Neural cell (in vitro differentiated cells): ENCODE measurements around the gene SSR2. TPM values are rescaled to one million over a fixed set of nuclear protein-coding genes. Genes with fewer than 3 reads are reported as not detected.

Source experiments
- H2AFZ ChIP-seq: fragments of 200-600, 300-800 bp; sonication (generic), shearing (Covaris generic); 2 replicates; pipeline ENCODE4 v1.6.0; 2014; ENCODE audit warnings: low read depth, mild to moderate bottlenecking, antibody characterized with exemption, low read length, moderate library complexity
- H3F3A ChIP-seq: fragments of 200-600 bp; shearing (Covaris generic); 2 replicates; pipeline ENCODE4 v1.6.1; 2016; ENCODE audit warnings: mild to moderate bottlenecking, moderate library complexity, mixed read lengths, antibody characterized with exemption, low read length; ENCODE audit not compliant: insufficient read depth, poor library complexity, severe bottlenecking
- H3K27ac ChIP-seq: fragments of 200-600, 300-800 bp; sonication (generic), shearing (Covaris generic); 2 replicates; pipeline ENCODE4 v1.5.1; 2014; ENCODE audit warnings: mild to moderate bottlenecking, low read length, moderate library complexity
- H3K27me3 ChIP-seq: fragments of 300-800, 200-600 bp; sonication (generic), shearing (Covaris generic); 2 replicates; pipeline ENCODE4 v1.6.0; 2014; ENCODE audit warnings: mild to moderate bottlenecking, low read depth, low read length, moderate library complexity; ENCODE audit not compliant: insufficient read depth
- H3K36me3 ChIP-seq: fragments of 300-800, 200-600 bp; sonication (generic), shearing (Covaris generic); 2 replicates; pipeline ENCODE4 v1.5.1; 2014; ENCODE audit warnings: mild to moderate bottlenecking, antibody characterized with exemption, low read length, moderate library complexity; ENCODE audit not compliant: insufficient read depth
- H3K4me2 ChIP-seq: fragments of 300-800, 200-600 bp; sonication (generic), shearing (Covaris generic); 2 replicates; pipeline ENCODE4 v1.6.0; 2014; ENCODE audit warnings: mild to moderate bottlenecking, low read length
- H3K4me3 ChIP-seq: fragments of 300-800, 200-600 bp; sonication (generic), shearing (Covaris generic); 2 replicates; pipeline ENCODE4 v1.5.1; 2014; ENCODE audit warnings: mild to moderate bottlenecking, low read length, moderate library complexity
- H3K79me2 ChIP-seq: fragments of 200-600 bp; shearing (Covaris generic); replicated peaks from 2 replicates; pipeline ENCODE4 v1.6.0; 2014; ENCODE audit warnings: mild to moderate bottlenecking, low read length, moderate library complexity; ENCODE audit not compliant: insufficient read depth
- H3K9ac ChIP-seq: fragments of 300-800, 200-600 bp; sonication (generic), shearing (Covaris generic); 2 replicates; pipeline ENCODE4 v1.6.1; 2016; ENCODE audit warnings: mild to moderate bottlenecking, low read length, mixed read lengths
- H3K9me2 ChIP-seq: fragments of 200-600 bp; shearing (Covaris generic); 2 replicates; pipeline ENCODE4 v1.6.1; 2016; ENCODE audit warnings: mild to moderate bottlenecking, low read length, mixed read lengths; ENCODE audit not compliant: insufficient read depth
- H3K9me3 ChIP-seq: fragments of 200-600, 300-800 bp; sonication (generic), shearing (Covaris generic); 2 replicates; pipeline ENCODE4 v1.6.1; 2016; ENCODE audit warnings: mild to moderate bottlenecking, mixed run types, low read length, moderate library complexity, mixed read lengths
- H4K20me1 ChIP-seq: fragments of 200-600 bp; shearing (Covaris generic); 2 replicates; pipeline ENCODE4 v1.6.1; 2016; ENCODE audit warnings: mild to moderate bottlenecking, mixed run types; ENCODE audit not compliant: insufficient read depth
- CTCF ChIP-seq: fragments of 450-650 bp; IDR thresholded peaks from 2 replicates; pipeline ENCODE4 v1.5.1; 2014; ENCODE audit warnings: antibody characterized with exemption, mild to moderate bottlenecking, moderate library complexity; ENCODE audit not compliant: poor library complexity, severe bottlenecking
- EP300 ChIP-seq: fragments of 450-650 bp; conservative IDR thresholded peaks from 2 replicates; pipeline ENCODE4 v1.6.1; 2014; ENCODE audit warnings: antibody characterized with exemption, mild to moderate bottlenecking, moderate library complexity; ENCODE audit not compliant: poor library complexity, severe bottlenecking
- EZH2 ChIP-seq: fragments of 200-600, 300-800 bp; shearing (Covaris generic), sonication (generic); IDR thresholded peaks from 2 replicates; pipeline ENCODE4 v1.6.1; 2014; ENCODE audit warnings: antibody characterized with exemption, low read length, borderline replicate concordance, mild to moderate bottlenecking; ENCODE audit not compliant: insufficient read depth, poor library complexity, severe bottlenecking
- MXI1 ChIP-seq: fragments of 450-650 bp; conservative IDR thresholded peaks from 2 replicates; pipeline ENCODE4 v1.6.1; 2014; ENCODE audit warnings: antibody characterized with exemption, mild to moderate bottlenecking; ENCODE audit not compliant: poor library complexity, severe bottlenecking
- POLR2AphosphoS5 ChIP-seq: IDR thresholded peaks from 2 replicates; pipeline ENCODE4 v1.6.1; 2012
- RAD21 ChIP-seq: fragments of 450-650 bp; conservative IDR thresholded peaks from 2 replicates; pipeline ENCODE4 v1.6.1; 2014; ENCODE audit warnings: antibody characterized with exemption, mild to moderate bottlenecking, moderate library complexity
- REST ChIP-seq: IDR thresholded peaks from 2 replicates; pipeline ENCODE4 v1.6.1; 2012; ENCODE audit warnings: borderline replicate concordance
- SMC3 ChIP-seq: fragments of 450-650 bp; conservative IDR thresholded peaks from 2 replicates; pipeline ENCODE4 v1.6.1; 2014; ENCODE audit warnings: antibody characterized with exemption, mild to moderate bottlenecking, moderate library complexity; ENCODE audit not compliant: poor library complexity
- TAF1 ChIP-seq: IDR thresholded peaks from 2 replicates; pipeline ENCODE4 v1.6.1; 2012; ENCODE audit warnings: low read depth
- polyA plus RNA-seq: library from polyadenylated mRNA; depleted of rRNA; stranded (reverse); fragments of >200 nt; gene quantifications from 2 replicates; pipeline ENCODE4 v1.2.3, GENCODE V29; 2014

Gene SSR2
- polyA plus RNA-seq, 1 donor from 2014 or later: 473 TPM

- Histone ChIP-seq H3K36me3 (no peaks in the 10 kb centered on the region), H3F3A (peaks cover 3% of the 10 kb centered on the region), H3K9me3 (no peaks in the 10 kb centered on the region), H3K27ac (no peak overlapping the region), H2AFZ (no peak overlapping the region), H3K9me2 (no peaks in the 10 kb centered on the region), H3K27me3 (no peaks in the 10 kb centered on the region), H3K4me3 (no peak overlapping the region), H3K4me2 (no peak overlapping the region), H3K79me2 (peaks cover 20% of the 10 kb centered on the region), H4K20me1 (no peaks in the 10 kb centered on the region), H3K9ac (no peak overlapping the region)
- TF ChIP-seq POLR2AphosphoS5 (no peak), SMC3 (no peak), RAD21 (no peak), EP300 (no peak), MXI1 (no peak), CTCF (no peak), TAF1 (no peak), EZH2 (no peak), REST (no peak)
Measured at GRCh38 chr1:156050376-156050775, 29.6 kb upstream of the SSR2 start.

GRCh38 chr1:156048663-156049258, 28.0 kb upstream of the SSR2 start:
- H3K27ac ChIP-seq: no peak overlapping the region
- no peaks in the 10 kb centered on the region for H3K9me2 ChIP-seq
- H3K9me3 ChIP-seq: no peaks in the 10 kb centered on the region
- no peak overlapping the region for H3K4me3 ChIP-seq
- TF ChIP-seq MXI1 (no peak), POLR2AphosphoS5 (no peak), RAD21 (no peak)
- no peak overlapping the region for H2AFZ ChIP-seq
- H3F3A ChIP-seq: no peaks in the 10 kb centered on the region
- H3K9ac ChIP-seq: no peak overlapping the region
- no peaks in the 10 kb centered on the region for H3K36me3 ChIP-seq
- H3K27me3 ChIP-seq: no peaks in the 10 kb centered on the region
- no peaks in the 10 kb centered on the region for H4K20me1 ChIP-seq
- no peak overlapping the region for H3K4me2 ChIP-seq
- peaks cover 14% of the 10 kb centered on the region for H3K79me2 ChIP-seq

- H3F3A ChIP-seq: no peaks in the 10 kb centered on the region
- no peaks in the 10 kb centered on the region for H3K27me3 ChIP-seq
- H2AFZ ChIP-seq: no peak overlapping the region
- no peaks in the 10 kb centered on the region for H3K36me3 ChIP-seq
- H4K20me1 ChIP-seq: no peaks in the 10 kb centered on the region
- no peaks in the 10 kb centered on the region for H3K79me2 ChIP-seq
- no peaks in the 10 kb centered on the region for H3K9me3 ChIP-seq
- TF ChIP-seq SMC3 (no peak), MXI1 (no peak), POLR2AphosphoS5 (no peak), REST (no peak)
- no peak overlapping the region for H3K4me2 ChIP-seq
- no peaks in the 10 kb centered on the region for H3K9me2 ChIP-seq
- H3K27ac ChIP-seq: no peak overlapping the region
- H3K9ac ChIP-seq: no peak overlapping the region
- no peak overlapping the region for H3K4me3 ChIP-seq
Measured at GRCh38 chr1:156045076-156045475, 24.3 kb upstream of the SSR2 start.
